Activated naive CD8-positive, alpha-beta T cell treated with anti-CD3 and anti-CD28 coated beads, Interleukin-2, amount 50 U/mL, for 24 hours (primary cell): ENCODE measurements around the gene TEX53.

Experiments used
- ATAC-seq: fragments of 150-1000 bp; cut with Tn5 transposase; one replicate; pipeline ENCODE4 v1.10.0; 2021
- DNase-seq: peaks from one replicate; pipeline ENCODE4 v3.0.0; 2021
- H3K27ac Mint-ChIP-seq: one replicate; pipeline ENCODE4 v1.8.0; 2021; ENCODE audit warnings: mild to moderate bottlenecking, mixed read lengths
- H3K27me3 Mint-ChIP-seq: one replicate; pipeline ENCODE4 v1.8.0; 2021; ENCODE audit warnings: mixed read lengths
- H3K36me3 Mint-ChIP-seq: one replicate; pipeline ENCODE4 v1.8.0; 2021; ENCODE audit warnings: low read depth, mixed read lengths
- H3K4me1 Mint-ChIP-seq: one replicate; pipeline ENCODE4 v1.8.0; 2021; ENCODE audit warnings: mixed read lengths
- H3K4me3 Mint-ChIP-seq: one replicate; pipeline ENCODE4 v1.8.0; 2021; ENCODE audit warnings: mild to moderate bottlenecking, moderate library complexity, mixed read lengths
- H3K9me3 Mint-ChIP-seq: one replicate; pipeline ENCODE4 v1.8.0; 2021; ENCODE audit warnings: mixed read lengths

The TEX53 gene

GRCh38 chr9:114633438-114634089 lies 24.0 kb downstream of the TEX53 start:
- no peak overlapping the region for H3K4me3 Mint-ChIP-seq
- peak overlapping the region; percentile 50 for H3K27ac Mint-ChIP-seq
- no peaks in the 10 kb centered on the region for H3K27me3 Mint-ChIP-seq
- H3K4me1 Mint-ChIP-seq, result no peaks in the 10 kb centered on the region
- ATAC-seq, result peak; percentile 28
- H3K9me3 Mint-ChIP-seq, result no peaks in the 10 kb centered on the region
- DNase-seq, result no peak
- H3K36me3 Mint-ChIP-seq, result peaks cover 47% of the 10 kb centered on the region

DNA sequence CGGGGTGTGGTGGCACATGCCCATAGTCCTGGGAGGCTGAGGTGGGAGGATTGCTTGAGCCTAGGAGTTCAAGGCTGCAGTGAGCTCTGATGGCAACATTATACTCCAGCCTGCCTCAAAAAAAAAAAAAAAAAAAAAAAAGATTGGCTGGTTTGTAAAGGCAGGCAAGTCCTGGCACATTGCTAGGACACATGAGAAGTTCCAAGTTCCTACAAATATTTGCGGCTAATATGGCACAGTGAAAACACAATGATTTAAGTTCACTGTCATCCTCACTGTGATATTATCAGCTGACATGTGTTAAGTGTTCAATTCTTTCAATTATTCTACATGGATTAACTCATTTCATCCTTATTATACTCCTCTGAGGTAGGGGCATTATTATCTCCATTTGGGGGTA lies 26.4 kb downstream of the TEX53 start:
- Mint-ChIP-seq H3K4me3 (no peak overlapping the region), H3K27ac (no peak overlapping the region), H3K27me3 (no peaks in the 10 kb centered on the region), H3K36me3 (peaks cover 53% of the 10 kb centered on the region), H3K4me1 (no peaks in the 10 kb centered on the region), H3K9me3 (no peaks in the 10 kb centered on the region)
- DNase-seq (no peak), ATAC-seq (no peak)

DNA sequence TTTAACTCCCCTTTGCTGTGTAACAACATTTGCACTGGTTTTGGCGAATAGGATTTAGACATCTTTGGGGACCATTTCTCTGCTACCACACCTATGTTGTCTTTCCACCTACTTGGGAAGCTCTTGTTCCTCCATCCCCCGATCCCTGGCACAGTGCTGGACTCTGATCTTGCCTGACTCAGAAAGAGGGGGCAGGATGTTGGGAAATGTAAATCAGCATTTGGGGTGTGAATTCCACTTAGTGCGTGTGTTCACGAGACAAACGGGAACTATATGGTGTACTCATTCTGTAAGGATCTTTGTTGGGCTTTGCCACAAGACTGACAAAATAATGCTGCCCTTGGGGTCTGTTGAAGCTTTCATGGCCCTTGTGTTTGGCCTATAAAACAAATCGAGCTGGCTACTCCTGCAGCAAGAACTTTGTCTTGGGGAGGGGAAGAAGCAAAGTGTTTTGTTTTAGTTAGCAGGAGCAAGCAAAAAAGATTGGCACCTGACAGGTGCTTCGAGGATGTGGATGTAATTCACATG lies 28.0 kb downstream of the TEX53 start:
- H3K27ac Mint-ChIP-seq, result no peak overlapping the region

GRCh38 chr9:114627553-114627952 lies 30.1 kb downstream of the TEX53 start:
- peaks cover 50% of the 10 kb centered on the region for H3K36me3 Mint-ChIP-seq
- no peaks in the 10 kb centered on the region for H3K27me3 Mint-ChIP-seq
- no peaks in the 10 kb centered on the region for H3K4me1 Mint-ChIP-seq
- ATAC-seq (no peak), DNase-seq (no peak)
- H3K27ac Mint-ChIP-seq, result no peak overlapping the region
- H3K4me3 Mint-ChIP-seq, result no peak overlapping the region
- no peaks in the 10 kb centered on the region for H3K9me3 Mint-ChIP-seq

More for the DNA sequence above, 28.0 kb downstream of the TEX53 start:
- no peak for DNase-seq
- Mint-ChIP-seq H3K9me3 (no peaks in the 10 kb centered on the region), H3K27me3 (no peaks in the 10 kb centered on the region), H3K4me1 (no peaks in the 10 kb centered on the region), H3K4me3 (no peak overlapping the region), H3K36me3 (peaks cover 49% of the 10 kb centered on the region)
- ATAC-seq, result no peak

GRCh38 chr9:114626415-114627020 lies 31.1 kb downstream of the TEX53 start:
- no peak overlapping the region for H3K27ac Mint-ChIP-seq
- H3K27me3 Mint-ChIP-seq, result no peaks in the 10 kb centered on the region
- peaks cover 57% of the 10 kb centered on the region for H3K36me3 Mint-ChIP-seq
- DNase-seq, result no peak
- no peak for ATAC-seq
- H3K4me3 Mint-ChIP-seq, result no peak overlapping the region
- H3K4me1 Mint-ChIP-seq, result peaks cover 3% of the 10 kb centered on the region
- H3K9me3 Mint-ChIP-seq, result no peaks in the 10 kb centered on the region

DNA sequence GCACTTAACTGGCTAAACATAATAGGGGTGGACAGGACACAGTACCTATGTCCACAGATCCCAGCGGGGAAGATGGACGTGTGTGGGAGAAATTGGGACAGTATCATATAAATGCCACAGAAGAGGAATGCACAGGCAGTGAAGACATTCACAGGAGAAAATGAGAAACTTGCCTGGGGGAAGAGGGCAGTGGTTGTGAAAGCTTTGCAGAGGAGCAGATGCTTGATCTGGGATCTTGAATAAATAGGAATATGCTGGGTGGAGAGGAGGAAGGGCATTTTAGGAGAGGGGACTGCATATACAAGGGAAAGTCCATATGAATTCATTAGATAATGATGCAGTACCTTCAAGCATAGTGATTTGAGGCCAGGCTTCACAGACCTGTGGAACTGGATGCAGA lies 32.9 kb downstream of the TEX53 start:
- DNase-seq (no peak), ATAC-seq (no peak)
- Mint-ChIP-seq H3K36me3 (peaks cover 58% of the 10 kb centered on the region), H3K4me1 (peaks cover 10% of the 10 kb centered on the region), H3K9me3 (no peaks in the 10 kb centered on the region), H3K4me3 (no peak overlapping the region), H3K27me3 (no peaks in the 10 kb centered on the region), H3K27ac (no peak overlapping the region)

- Mint-ChIP-seq H3K36me3 (peaks cover 53% of the 10 kb centered on the region), H3K27ac (no peak overlapping the region), H3K27me3 (no peaks in the 10 kb centered on the region), H3K9me3 (no peaks in the 10 kb centered on the region), H3K4me1 (peaks cover 26% of the 10 kb centered on the region), H3K4me3 (no peak overlapping the region)
- no peak for ATAC-seq
- no peak for DNase-seq
Observed at GRCh38 chr9:114621975-114622609, 35.5 kb downstream of the TEX53 start.

DNA sequence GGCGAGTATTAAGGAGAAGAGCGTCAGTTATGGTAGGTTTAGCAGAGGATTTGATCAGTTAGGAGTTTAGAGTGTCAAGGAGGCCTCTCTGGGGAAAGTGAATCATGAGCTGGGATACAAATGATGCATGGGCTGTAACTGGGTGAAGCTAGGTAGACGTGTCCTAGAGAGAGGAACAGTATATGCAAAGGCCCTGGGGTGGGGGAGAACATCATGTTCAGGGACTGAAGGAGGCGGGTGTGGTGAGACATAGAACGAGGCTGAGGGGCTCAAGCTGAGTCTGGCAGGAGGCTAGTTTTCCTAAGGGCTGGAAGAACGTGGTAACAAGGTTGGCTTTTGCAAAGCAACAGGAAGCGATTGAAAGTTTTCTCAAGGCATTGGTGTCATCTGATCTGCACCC lies 36.0 kb downstream of the TEX53 start:
- peaks cover 52% of the 10 kb centered on the region for H3K36me3 Mint-ChIP-seq
- no peak overlapping the region for H3K27ac Mint-ChIP-seq

GRCh38 chr9:114619191-114619761 lies 38.3 kb downstream of the TEX53 start:
- ATAC-seq (no peak), DNase-seq (no peak)
- no peaks in the 10 kb centered on the region for H3K9me3 Mint-ChIP-seq
- peaks cover 51% of the 10 kb centered on the region for H3K36me3 Mint-ChIP-seq
- H3K27ac Mint-ChIP-seq, result peak overlapping the region; percentile 91
- H3K4me1 Mint-ChIP-seq, result peaks cover 44% of the 10 kb centered on the region
- H3K27me3 Mint-ChIP-seq, result no peaks in the 10 kb centered on the region
- H3K4me3 Mint-ChIP-seq, result peak overlapping the region; percentile 75

More for the DNA sequence above, 36.0 kb downstream of the TEX53 start:
- H3K4me1 Mint-ChIP-seq, result peaks cover 32% of the 10 kb centered on the region
- H3K27me3 Mint-ChIP-seq, result no peaks in the 10 kb centered on the region
- no peaks in the 10 kb centered on the region for H3K9me3 Mint-ChIP-seq
- DNase-seq (no peak), ATAC-seq (peak; percentile 17)
- no peak overlapping the region for H3K4me3 Mint-ChIP-seq

GRCh38 chr9:114616684-114617520 lies 40.7 kb downstream of the TEX53 start:
- peak overlapping the region; percentile 82 for H3K27ac Mint-ChIP-seq
- H3K36me3 Mint-ChIP-seq, result peaks cover 47% of the 10 kb centered on the region
- H3K4me3 Mint-ChIP-seq, result peak overlapping the region; percentile 42
- H3K4me1 Mint-ChIP-seq, result peaks cover 67% of the 10 kb centered on the region
- no peaks in the 10 kb centered on the region for H3K9me3 Mint-ChIP-seq
- no peaks in the 10 kb centered on the region for H3K27me3 Mint-ChIP-seq
- ATAC-seq (peak; percentile 55), DNase-seq (peak; percentile 36)

- H3K27ac Mint-ChIP-seq, result no peak overlapping the region
Observed at GRCh38 chr9:114614373-114614772, 43.2 kb downstream of the TEX53 start.

DNA sequence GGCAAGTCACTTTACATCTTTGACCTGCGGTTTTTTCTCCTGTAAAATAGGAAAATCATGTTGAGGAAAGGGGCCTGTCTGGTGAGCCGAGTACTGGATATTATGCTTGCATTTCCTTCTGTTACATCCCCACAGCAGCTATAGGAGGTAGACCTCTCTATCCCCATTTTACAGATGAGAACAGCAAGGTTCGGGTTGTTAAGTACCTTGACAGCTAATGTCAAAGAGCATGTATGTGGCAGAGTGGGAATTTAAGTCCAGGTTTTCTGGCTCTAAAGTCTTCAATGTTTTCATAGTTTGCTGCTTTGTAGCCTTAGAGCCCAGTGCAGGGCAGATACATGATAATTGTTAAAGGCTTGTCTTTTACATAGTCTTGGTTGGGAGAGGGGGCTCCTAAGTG lies 43.7 kb downstream of the TEX53 start:
- H3K4me1 Mint-ChIP-seq, result peaks cover 66% of the 10 kb centered on the region
- peak overlapping the region; percentile 89 for H3K4me3 Mint-ChIP-seq
- peaks cover 31% of the 10 kb centered on the region for H3K36me3 Mint-ChIP-seq
- no peak for ATAC-seq
- peak overlapping the region; percentile 89 for H3K27ac Mint-ChIP-seq
- DNase-seq, result no peak
- H3K27me3 Mint-ChIP-seq, result no peaks in the 10 kb centered on the region
- H3K9me3 Mint-ChIP-seq, result no peaks in the 10 kb centered on the region

More at GRCh38 chr9:114614373-114614772, 43.2 kb downstream of the TEX53 start:
- H3K4me1 Mint-ChIP-seq, result peaks cover 69% of the 10 kb centered on the region
- DNase-seq (no peak), ATAC-seq (no peak)
- no peaks in the 10 kb centered on the region for H3K9me3 Mint-ChIP-seq
- H3K36me3 Mint-ChIP-seq, result peaks cover 34% of the 10 kb centered on the region
- no peak overlapping the region for H3K4me3 Mint-ChIP-seq
- H3K27me3 Mint-ChIP-seq, result no peaks in the 10 kb centered on the region

DNA sequence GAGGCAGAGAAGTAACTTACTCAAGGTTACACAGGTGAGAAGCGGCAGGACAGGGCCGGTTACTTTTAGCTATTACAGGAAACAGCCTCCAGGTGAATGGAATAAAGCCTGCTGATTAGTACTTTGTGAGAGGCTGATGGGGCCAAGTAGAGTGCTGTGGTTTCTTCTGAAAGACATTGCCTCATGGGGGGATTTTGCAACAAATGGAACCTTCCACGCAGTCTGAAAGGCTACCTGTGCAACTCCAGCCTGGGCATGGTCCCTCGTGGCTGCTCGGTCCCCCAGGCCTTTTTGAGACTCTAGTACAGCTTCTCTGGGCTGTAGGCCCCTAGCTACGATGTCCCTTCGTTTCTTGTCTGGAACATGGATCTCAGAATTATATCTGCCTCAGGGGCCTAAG lies 44.5 kb downstream of the TEX53 start:
- Mint-ChIP-seq H3K9me3 (no peaks in the 10 kb centered on the region), H3K27ac (peak overlapping the region; percentile 89), H3K27me3 (no peaks in the 10 kb centered on the region), H3K36me3 (peaks cover 24% of the 10 kb centered on the region), H3K4me1 (peaks cover 68% of the 10 kb centered on the region), H3K4me3 (peak overlapping the region; percentile 89)
- ATAC-seq, result peak; percentile 16
- DNase-seq, result no peak
